HEK293T (cell line): ENCODE measurements around the gene PLPP7.
"Not testable (repeated sequence)": the region's sequence is repeated elsewhere in the genome, so short reads cannot be mapped to it uniquely, and the experiment has no call there.

Source experiments
- BHLHE40 ChIP-seq: fragments of 450-650 bp; IDR thresholded peaks from 2 replicates; pipeline ENCODE4 v1.6.1; 2016; ENCODE audit warnings: mild to moderate bottlenecking, moderate library complexity, borderline replicate concordance
- CTBP1 ChIP-seq: fragments of 450-650 bp; IDR thresholded peaks from 2 replicates; pipeline ENCODE4 v1.6.1; 2016; ENCODE audit warnings: borderline replicate concordance
- FOXA1 ChIP-seq: fragments of 450-650 bp; IDR thresholded peaks from 2 replicates; pipeline ENCODE4 v1.6.1; 2016; ENCODE audit warnings: mild to moderate bottlenecking

DNA sequence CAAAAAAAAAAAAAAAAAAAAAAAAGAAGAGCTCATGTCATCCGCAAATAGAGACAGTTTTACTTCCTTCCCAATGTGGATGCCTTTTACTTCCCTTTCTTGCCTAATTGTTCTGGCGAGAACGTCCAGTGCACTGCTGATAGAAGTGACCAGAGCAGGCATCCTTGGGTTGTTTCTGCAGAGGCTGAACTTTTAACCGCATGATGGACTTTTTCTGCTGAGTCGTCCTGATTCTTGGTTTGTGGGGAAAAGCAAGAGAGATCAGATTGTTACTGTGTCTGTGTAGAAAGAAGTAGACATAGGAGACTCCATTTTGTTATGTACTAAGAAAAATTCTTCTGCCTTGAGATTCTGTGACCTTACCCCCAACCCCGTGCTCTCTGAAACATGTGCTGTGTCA, 67.0 kb downstream of the PLPP7 start:
- TF ChIP-seq BHLHE40, FOXA1, CTBP1: not testable (repeated sequence)
